DMS53 treated with DMSO at 0.1 percent for 48 hours (cell line): Measurements from ENCODE around the gene SLC15A3.

Experiments
- DNase-seq: peaks from one replicate; lab custom pipeline; 2025; ENCODE audit not compliant: unreplicated experiment; lab: John Stamatoyannopoulos, UW

Gene SLC15A3

GRCh38 chr11:60895687-60896086 is 56.3 kb downstream of the SLC15A3 start:
- no peak for DNase-seq

- DNase-seq = no peak
Observed at GRCh38 chr11:60891103-60891741, 60.8 kb downstream of the SLC15A3 start.

- DNase-seq = no peak
Observed at GRCh38 chr11:60890696-60891095, 61.3 kb downstream of the SLC15A3 start.

GRCh38 chr11:60889869-60890311 is 62.1 kb downstream of the SLC15A3 start:
- DNase-seq = no peak

GRCh38 chr11:60887556-60887955 is 64.4 kb downstream of the SLC15A3 start:
- DNase-seq = peak; percentile 92
